NB4 (cell line): ENCODE data around the gene TRIML1.

ENCODE experiments used
- MAX ChIP-seq: IDR thresholded peaks from 2 replicates; pipeline ENCODE4 v1.6.1; 2011; ENCODE audit warnings: low read depth, low read length
- MYC ChIP-seq: IDR thresholded peaks from 2 replicates; pipeline ENCODE4 v1.6.1; 2011; ENCODE audit warnings: low read depth, low read length
- POLR2A ChIP-seq: IDR thresholded peaks from 2 replicates; pipeline ENCODE4 v1.6.1; 2011; ENCODE audit warnings: mild to moderate bottlenecking; ENCODE audit not compliant: insufficient read length; ENCODE audit errors: extremely low read depth
- TF ChIP-seq, protein P1 (sequence below): IDR thresholded peaks from one replicate; pipeline ENCODE4 v1.5.1; 2012; ENCODE audit warnings: low read depth, low read length

DNA sequence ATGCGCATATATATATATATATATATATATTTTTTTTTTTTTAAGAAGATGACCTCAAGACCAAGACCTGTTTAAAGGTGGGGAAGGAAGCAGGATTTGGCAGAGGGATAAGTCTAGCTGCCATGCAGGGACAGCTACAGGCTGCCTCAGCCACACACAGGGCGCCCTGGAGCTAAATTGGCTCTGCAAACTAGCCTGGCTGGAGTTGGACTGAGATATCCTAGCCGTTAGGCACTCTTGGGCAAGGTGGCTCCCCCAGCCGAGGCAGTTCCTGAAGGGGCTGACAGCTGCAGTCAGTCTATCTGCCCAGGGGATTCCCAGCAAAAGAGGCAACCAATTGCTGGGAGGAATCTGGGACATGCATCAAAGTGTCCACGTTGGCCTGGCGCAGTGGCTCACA, 21.9 kb downstream of the TRIML1 start:
- TF ChIP-seq, protein P1, sequence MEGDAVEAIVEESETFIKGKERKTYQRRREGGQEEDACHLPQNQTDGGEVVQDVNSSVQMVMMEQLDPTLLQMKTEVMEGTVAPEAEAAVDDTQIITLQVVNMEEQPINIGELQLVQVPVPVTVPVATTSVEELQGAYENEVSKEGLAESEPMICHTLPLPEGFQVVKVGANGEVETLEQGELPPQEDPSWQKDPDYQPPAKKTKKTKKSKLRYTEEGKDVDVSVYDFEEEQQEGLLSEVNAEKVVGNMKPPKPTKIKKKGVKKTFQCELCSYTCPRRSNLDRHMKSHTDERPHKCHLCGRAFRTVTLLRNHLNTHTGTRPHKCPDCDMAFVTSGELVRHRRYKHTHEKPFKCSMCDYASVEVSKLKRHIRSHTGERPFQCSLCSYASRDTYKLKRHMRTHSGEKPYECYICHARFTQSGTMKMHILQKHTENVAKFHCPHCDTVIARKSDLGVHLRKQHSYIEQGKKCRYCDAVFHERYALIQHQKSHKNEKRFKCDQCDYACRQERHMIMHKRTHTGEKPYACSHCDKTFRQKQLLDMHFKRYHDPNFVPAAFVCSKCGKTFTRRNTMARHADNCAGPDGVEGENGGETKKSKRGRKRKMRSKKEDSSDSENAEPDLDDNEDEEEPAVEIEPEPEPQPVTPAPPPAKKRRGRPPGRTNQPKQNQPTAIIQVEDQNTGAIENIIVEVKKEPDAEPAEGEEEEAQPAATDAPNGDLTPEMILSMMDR = no peak
- TF ChIP-seq MAX (no peak), POLR2A (no peak), MYC (no peak)
